Panc1 (cell line): ENCODE results near the gene C1QTNF4.

Source experiments
- POLR2AphosphoS5 ChIP-seq: IDR thresholded peaks from 2 replicates; pipeline ENCODE4 v1.6.1; 2012; ENCODE audit warnings: mild to moderate bottlenecking, low read depth, low read length, moderate library complexity
- TF ChIP-seq, protein P1 (sequence below): fragments of 450-650 bp; IDR thresholded peaks from 2 replicates; pipeline ENCODE4 v1.5.1; 2017; ENCODE audit warnings: mild to moderate bottlenecking
- TF ChIP-seq, protein P2 (sequence below), 2 experiments: IDR thresholded peaks; 2 replicates each; pipeline ENCODE4 v1.6.1; 2011 to 2012; ENCODE audit warnings: low read depth in 2 of 2, control low read depth in 1 of 2, low read length in 1 of 2, mild to moderate bottlenecking in 1 of 2, moderate library complexity in 1 of 2; ENCODE audit not compliant: insufficient read depth in 1 of 2

DNA sequence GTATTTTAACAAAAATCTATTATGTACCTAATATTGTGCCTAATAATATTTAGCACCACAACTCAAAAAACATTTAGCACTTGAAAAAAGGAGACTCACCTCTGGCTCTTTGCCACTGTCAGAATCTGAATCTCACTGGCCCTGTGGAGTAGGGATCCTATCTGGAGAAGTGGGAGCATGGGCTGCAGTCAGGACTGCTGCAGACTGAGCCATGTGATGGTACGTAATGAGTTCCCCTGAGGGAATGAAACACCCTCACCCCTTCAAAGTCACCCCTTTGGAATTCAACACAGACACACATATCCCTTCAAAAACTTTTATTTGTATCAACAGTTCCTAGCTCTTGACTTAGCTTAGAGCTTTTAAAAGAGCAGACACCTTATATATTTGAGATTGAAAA is 22.3 kb downstream of the C1QTNF4 start:
- TF ChIP-seq, protein P1, sequence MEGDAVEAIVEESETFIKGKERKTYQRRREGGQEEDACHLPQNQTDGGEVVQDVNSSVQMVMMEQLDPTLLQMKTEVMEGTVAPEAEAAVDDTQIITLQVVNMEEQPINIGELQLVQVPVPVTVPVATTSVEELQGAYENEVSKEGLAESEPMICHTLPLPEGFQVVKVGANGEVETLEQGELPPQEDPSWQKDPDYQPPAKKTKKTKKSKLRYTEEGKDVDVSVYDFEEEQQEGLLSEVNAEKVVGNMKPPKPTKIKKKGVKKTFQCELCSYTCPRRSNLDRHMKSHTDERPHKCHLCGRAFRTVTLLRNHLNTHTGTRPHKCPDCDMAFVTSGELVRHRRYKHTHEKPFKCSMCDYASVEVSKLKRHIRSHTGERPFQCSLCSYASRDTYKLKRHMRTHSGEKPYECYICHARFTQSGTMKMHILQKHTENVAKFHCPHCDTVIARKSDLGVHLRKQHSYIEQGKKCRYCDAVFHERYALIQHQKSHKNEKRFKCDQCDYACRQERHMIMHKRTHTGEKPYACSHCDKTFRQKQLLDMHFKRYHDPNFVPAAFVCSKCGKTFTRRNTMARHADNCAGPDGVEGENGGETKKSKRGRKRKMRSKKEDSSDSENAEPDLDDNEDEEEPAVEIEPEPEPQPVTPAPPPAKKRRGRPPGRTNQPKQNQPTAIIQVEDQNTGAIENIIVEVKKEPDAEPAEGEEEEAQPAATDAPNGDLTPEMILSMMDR = no peak
- TF ChIP-seq, protein P2, sequence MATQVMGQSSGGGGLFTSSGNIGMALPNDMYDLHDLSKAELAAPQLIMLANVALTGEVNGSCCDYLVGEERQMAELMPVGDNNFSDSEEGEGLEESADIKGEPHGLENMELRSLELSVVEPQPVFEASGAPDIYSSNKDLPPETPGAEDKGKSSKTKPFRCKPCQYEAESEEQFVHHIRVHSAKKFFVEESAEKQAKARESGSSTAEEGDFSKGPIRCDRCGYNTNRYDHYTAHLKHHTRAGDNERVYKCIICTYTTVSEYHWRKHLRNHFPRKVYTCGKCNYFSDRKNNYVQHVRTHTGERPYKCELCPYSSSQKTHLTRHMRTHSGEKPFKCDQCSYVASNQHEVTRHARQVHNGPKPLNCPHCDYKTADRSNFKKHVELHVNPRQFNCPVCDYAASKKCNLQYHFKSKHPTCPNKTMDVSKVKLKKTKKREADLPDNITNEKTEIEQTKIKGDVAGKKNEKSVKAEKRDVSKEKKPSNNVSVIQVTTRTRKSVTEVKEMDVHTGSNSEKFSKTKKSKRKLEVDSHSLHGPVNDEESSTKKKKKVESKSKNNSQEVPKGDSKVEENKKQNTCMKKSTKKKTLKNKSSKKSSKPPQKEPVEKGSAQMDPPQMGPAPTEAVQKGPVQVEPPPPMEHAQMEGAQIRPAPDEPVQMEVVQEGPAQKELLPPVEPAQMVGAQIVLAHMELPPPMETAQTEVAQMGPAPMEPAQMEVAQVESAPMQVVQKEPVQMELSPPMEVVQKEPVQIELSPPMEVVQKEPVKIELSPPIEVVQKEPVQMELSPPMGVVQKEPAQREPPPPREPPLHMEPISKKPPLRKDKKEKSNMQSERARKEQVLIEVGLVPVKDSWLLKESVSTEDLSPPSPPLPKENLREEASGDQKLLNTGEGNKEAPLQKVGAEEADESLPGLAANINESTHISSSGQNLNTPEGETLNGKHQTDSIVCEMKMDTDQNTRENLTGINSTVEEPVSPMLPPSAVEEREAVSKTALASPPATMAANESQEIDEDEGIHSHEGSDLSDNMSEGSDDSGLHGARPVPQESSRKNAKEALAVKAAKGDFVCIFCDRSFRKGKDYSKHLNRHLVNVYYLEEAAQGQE (IDR thresholded peaks at IDR 0.05; ENCODE audit: insufficient read depth in 1 of 2, low read depth in 2 of 2, low read length in 1 of 2) = no peak
- TF ChIP-seq POLR2AphosphoS5 = no peak
